Measurements from ENCODE around the gene OSGEP. TPM values are rescaled to one million over a fixed set of nuclear protein-coding genes. Genes with fewer than 3 reads are reported as not detected.

OSGEP gene
- 10 to 100 TPM; 51.8 to 56.6 TPM for total RNA-seq

- POLR2A ChIA-PET = interaction anchor here (0.6 to 3.6 kb wide), 13 partner anchors 9 to 983 kb away, joined by 3 to 32 read pairs (median 5); partner anchors contain the start of genes CCNB1IP1, PARP2, PNP and TEP1
- H3K9me3 Mint-ChIP-seq (ENCODE audit: insufficient read depth) = no peaks in the 10 kb centered on the region
- CTCF ChIA-PET = interaction anchor here (1.2 to 3.0 kb wide), 8 partner anchors 9 to 159 kb away, joined by 3 to 30 read pairs (median 6); no protein-coding TSS in a partner anchor
- H3K27me3 Mint-ChIP-seq (ENCODE audit: low read depth) = no peaks in the 10 kb centered on the region
- DNase-seq (peak; percentile 99), ATAC-seq (peak; percentile 90)
- H3K4me1 Mint-ChIP-seq (ENCODE audit: low read depth) = peaks cover 24% of the 10 kb centered on the region
- H3K4me3 Mint-ChIP-seq = peak within 1 kb of the TSS; percentile 36
- no peak within 1 kb of the TSS for H3K27ac Mint-ChIP-seq
- peaks cover 31% of the 10 kb centered on the region for H3K36me3 Mint-ChIP-seq (ENCODE audit: low read depth)
Observed at GRCh38 chr14:20454516-20455354, at the start of gene OSGEP, which contains the start of gene APEX1. Gene OSGEP, minus strand, starts transcription at chr14:20454812. Its CDS starts 129 bp downstream, at chr14:20454683. Gene APEX1, plus strand, starts transcription at chr14:20455226. Its CDS starts 420 bp downstream, at chr14:20455646.

- no peak overlapping the region for H3K27ac Mint-ChIP-seq
- H3K36me3 Mint-ChIP-seq (ENCODE audit: low read depth) = no peaks in the 10 kb centered on the region
- ATAC-seq (no peak), DNase-seq (no peak)
- no peaks in the 10 kb centered on the region for H3K9me3 Mint-ChIP-seq (ENCODE audit: insufficient read depth)
- H3K4me3 Mint-ChIP-seq = no peak overlapping the region
- peaks cover 2% of the 10 kb centered on the region for H3K27me3 Mint-ChIP-seq (ENCODE audit: low read depth)
- no peaks in the 10 kb centered on the region for H3K4me1 Mint-ChIP-seq (ENCODE audit: low read depth)
- CTCF ChIA-PET = no interaction called here
- POLR2A ChIA-PET = no interaction called here
Observed at GRCh38 chr14:20503898-20504297, 49.3 kb upstream of the OSGEP start.

- no peak overlapping the region for H3K27ac Mint-ChIP-seq
- peaks cover 4% of the 10 kb centered on the region for H3K4me1 Mint-ChIP-seq (ENCODE audit: low read depth)
- ChIA-PET CTCF (no interaction called here), POLR2A (no interaction called here)
- H3K27me3 Mint-ChIP-seq (ENCODE audit: low read depth) = peaks cover 2% of the 10 kb centered on the region
- ATAC-seq (no peak), DNase-seq (no peak)
- no peaks in the 10 kb centered on the region for H3K9me3 Mint-ChIP-seq (ENCODE audit: insufficient read depth)
- H3K36me3 Mint-ChIP-seq (ENCODE audit: low read depth) = no peaks in the 10 kb centered on the region
- H3K4me3 Mint-ChIP-seq = no peak overlapping the region
Observed at GRCh38 chr14:20501346-20501745, 46.7 kb upstream of the OSGEP start.

GRCh38 chr14:20499881-20500280 is 45.3 kb upstream of the OSGEP start:
- DNase-seq (no peak), ATAC-seq (no peak)
- Mint-ChIP-seq H3K27me3 (ENCODE audit: low read depth) (peaks cover 2% of the 10 kb centered on the region), H3K4me1 (ENCODE audit: low read depth) (peaks cover 17% of the 10 kb centered on the region), H3K9me3 (ENCODE audit: insufficient read depth) (no peaks in the 10 kb centered on the region), H3K36me3 (ENCODE audit: low read depth) (no peaks in the 10 kb centered on the region), H3K27ac (no peak overlapping the region), H3K4me3 (no peak overlapping the region)
- ChIA-PET POLR2A (no interaction called here), CTCF (no interaction called here)

GRCh38 chr14:20499108-20499507 is 44.5 kb upstream of the OSGEP start:
- ChIA-PET POLR2A (no interaction called here), CTCF (interaction anchor here (1.6 kb wide), 1 partner anchor 10 kb away, joined by 4 read pairs; no protein-coding TSS in a partner anchor)
- Mint-ChIP-seq H3K27ac (no peak overlapping the region), H3K4me1 (ENCODE audit: low read depth) (peaks cover 21% of the 10 kb centered on the region), H3K9me3 (ENCODE audit: insufficient read depth) (no peaks in the 10 kb centered on the region), H3K4me3 (no peak overlapping the region), H3K36me3 (ENCODE audit: low read depth) (no peaks in the 10 kb centered on the region), H3K27me3 (ENCODE audit: low read depth) (peaks cover 2% of the 10 kb centered on the region)
- ATAC-seq (no peak), DNase-seq (no peak)

- ATAC-seq = no peak
- peaks cover 2% of the 10 kb centered on the region for H3K27me3 Mint-ChIP-seq (ENCODE audit: low read depth)
- no peaks in the 10 kb centered on the region for H3K9me3 Mint-ChIP-seq (ENCODE audit: insufficient read depth)
- no peak overlapping the region for H3K27ac Mint-ChIP-seq
- ChIA-PET CTCF (interaction anchor here (1.6 kb wide), 1 partner anchor 9 kb away, joined by 4 read pairs; no protein-coding TSS in a partner anchor), POLR2A (no interaction called here)
- H3K4me1 Mint-ChIP-seq (ENCODE audit: low read depth) = peaks cover 25% of the 10 kb centered on the region
- no peaks in the 10 kb centered on the region for H3K36me3 Mint-ChIP-seq (ENCODE audit: low read depth)
- no peak overlapping the region for H3K4me3 Mint-ChIP-seq
- DNase-seq = no peak
Observed at GRCh38 chr14:20498622-20499021, 44.0 kb upstream of the OSGEP start.

GRCh38 chr14:20494935-20495766 is 40.5 kb upstream of the OSGEP start:
- POLR2A ChIA-PET = no interaction called here
- DNase-seq (no peak), ATAC-seq (no peak)
- Mint-ChIP-seq H3K27ac (no peak overlapping the region), H3K27me3 (ENCODE audit: low read depth) (peaks cover 1% of the 10 kb centered on the region), H3K4me1 (ENCODE audit: low read depth) (peaks cover 52% of the 10 kb centered on the region), H3K9me3 (ENCODE audit: insufficient read depth) (no peaks in the 10 kb centered on the region), H3K36me3 (ENCODE audit: low read depth) (no peaks in the 10 kb centered on the region), H3K4me3 (no peak overlapping the region)
- CTCF ChIA-PET = no interaction called here

- H3K36me3 Mint-ChIP-seq (ENCODE audit: low read depth) = no peaks in the 10 kb centered on the region
- peaks cover 63% of the 10 kb centered on the region for H3K4me1 Mint-ChIP-seq (ENCODE audit: low read depth)
- ATAC-seq (no peak), DNase-seq (no peak)
- H3K27me3 Mint-ChIP-seq (ENCODE audit: low read depth) = peaks cover 1% of the 10 kb centered on the region
- POLR2A ChIA-PET = no interaction called here
- H3K4me3 Mint-ChIP-seq = no peak overlapping the region
- CTCF ChIA-PET = interaction anchor here (0.8 to 1.1 kb wide), 2 partner anchors 76 to 166 kb away, joined by 3 read pairs; no protein-coding TSS in a partner anchor
- no peaks in the 10 kb centered on the region for H3K9me3 Mint-ChIP-seq (ENCODE audit: insufficient read depth)
- no peak overlapping the region for H3K27ac Mint-ChIP-seq
Observed at GRCh38 chr14:20493634-20494033, 39.0 kb upstream of the OSGEP start.

GRCh38 chr14:20492486-20492885 is 37.9 kb upstream of the OSGEP start:
- H3K36me3 Mint-ChIP-seq (ENCODE audit: low read depth) = no peaks in the 10 kb centered on the region
- H3K4me3 Mint-ChIP-seq = no peak overlapping the region
- no peaks in the 10 kb centered on the region for H3K9me3 Mint-ChIP-seq (ENCODE audit: insufficient read depth)
- H3K27ac Mint-ChIP-seq = no peak overlapping the region
- POLR2A ChIA-PET = no interaction called here
- H3K27me3 Mint-ChIP-seq (ENCODE audit: low read depth) = peaks cover 1% of the 10 kb centered on the region
- ATAC-seq (no peak), DNase-seq (no peak)
- CTCF ChIA-PET = interaction anchor here (0.6 to 0.9 kb wide), 2 partner anchors 19 to 122 kb away, joined by 3 read pairs; no protein-coding TSS in a partner anchor
- peaks cover 71% of the 10 kb centered on the region for H3K4me1 Mint-ChIP-seq (ENCODE audit: low read depth)

GRCh38 chr14:20490563-20490962 is 36.0 kb upstream of the OSGEP start:
- Mint-ChIP-seq H3K4me1 (ENCODE audit: low read depth) (peaks cover 80% of the 10 kb centered on the region), H3K9me3 (ENCODE audit: insufficient read depth) (no peaks in the 10 kb centered on the region), H3K27ac (peak overlapping the region; percentile 89), H3K36me3 (ENCODE audit: low read depth) (no peaks in the 10 kb centered on the region), H3K27me3 (ENCODE audit: low read depth) (peaks cover 1% of the 10 kb centered on the region), H3K4me3 (no peak overlapping the region)
- ChIA-PET POLR2A (interaction anchor here (5.0 kb wide), 1 partner anchor 21 kb away, joined by 27 read pairs; the partner anchor contains the start of gene PNP), CTCF (interaction anchor here (1.3 kb wide), 1 partner anchor 40 kb away, joined by 3 read pairs; no protein-coding TSS in a partner anchor)
- ATAC-seq = no peak
- no peak for DNase-seq

GRCh38 chr14:20489093-20489994 is 34.7 kb upstream of the OSGEP start:
- Mint-ChIP-seq H3K4me1 (ENCODE audit: low read depth) (peaks cover 76% of the 10 kb centered on the region), H3K27me3 (ENCODE audit: low read depth) (peaks cover 1% of the 10 kb centered on the region), H3K36me3 (ENCODE audit: low read depth) (no peaks in the 10 kb centered on the region), H3K27ac (peak overlapping the region; percentile 89), H3K9me3 (ENCODE audit: insufficient read depth) (no peaks in the 10 kb centered on the region), H3K4me3 (peak overlapping the region; percentile 30)
- CTCF ChIA-PET = interaction anchor here (0.8 to 1.4 kb wide), 5 partner anchors 9 to 202 kb away, joined by 3 to 4 read pairs (median 3); no protein-coding TSS in a partner anchor
- peak; percentile 70 for ATAC-seq
- peak; percentile 45 for DNase-seq
- POLR2A ChIA-PET = interaction anchor here (5.0 kb wide), 1 partner anchor 19 kb away, joined by 27 read pairs; the partner anchor contains the start of gene PNP

Data from activated CD8-positive, alpha-beta T cell treated with anti-CD3 and anti-CD28 coated beads, Interleukin-2, amount 10 ng/mL, durations not matched to agents 7 days and 5 days (primary cell).